Epithelial cell of prostate (primary cell): ENCODE results near the gene CFAP99.

Experiments
- DNase-seq: peaks from one replicate; pipeline ENCODE4 v3.0.0-alpha.2; 2011; ENCODE audit warnings: low read depth, low spot score
- H3K27ac ChIP-seq: fragments of 450-650 bp; 2 replicates; pipeline ENCODE4 v1.5.1; 2017; ENCODE audit warnings: mild to moderate bottlenecking

CFAP99 gene

GRCh38 chr4:2390146-2390545, 28.6 kb upstream of the CFAP99 start:
- H3K27ac ChIP-seq: no peak overlapping the region
- no peak for DNase-seq

- DNase-seq: no peak
- no peak overlapping the region for H3K27ac ChIP-seq
Observed at GRCh38 chr4:2390784-2391421, 27.9 kb upstream of the CFAP99 start.

- H3K27ac ChIP-seq: no peak overlapping the region
- DNase-seq: no peak
Observed at GRCh38 chr4:2393353-2394270, 25.1 kb upstream of the CFAP99 start.

- DNase-seq: no peak
- no peak overlapping the region for H3K27ac ChIP-seq
Observed at GRCh38 chr4:2394528-2394927, 24.2 kb upstream of the CFAP99 start.

GRCh38 chr4:2395038-2395437, 23.7 kb upstream of the CFAP99 start:
- no peak for DNase-seq
- no peak overlapping the region for H3K27ac ChIP-seq

- no peak for DNase-seq
- no peak overlapping the region for H3K27ac ChIP-seq
Observed at GRCh38 chr4:2395584-2395983, 23.2 kb upstream of the CFAP99 start.

- DNase-seq: no peak
- no peak overlapping the region for H3K27ac ChIP-seq
Observed at GRCh38 chr4:2396781-2397368, 21.9 kb upstream of the CFAP99 start.

- DNase-seq: no peak
- no peak overlapping the region for H3K27ac ChIP-seq
Observed at GRCh38 chr4:2397596-2398379, 21.0 kb upstream of the CFAP99 start.

GRCh38 chr4:2399216-2399615, 19.5 kb upstream of the CFAP99 start:
- H3K27ac ChIP-seq: no peak overlapping the region
- no peak for DNase-seq

GRCh38 chr4:2399631-2400190, 19.0 kb upstream of the CFAP99 start:
- DNase-seq: no peak
- no peak overlapping the region for H3K27ac ChIP-seq

- H3K27ac ChIP-seq: no peak overlapping the region
- DNase-seq: no peak
Observed at GRCh38 chr4:2400841-2401609, 17.7 kb upstream of the CFAP99 start.

- no peak for DNase-seq
- H3K27ac ChIP-seq: no peak overlapping the region
Observed at GRCh38 chr4:2401610-2401983, 17.2 kb upstream of the CFAP99 start.

GRCh38 chr4:2402048-2402842, 16.5 kb upstream of the CFAP99 start:
- DNase-seq: no peak
- no peak overlapping the region for H3K27ac ChIP-seq

- DNase-seq: no peak
- no peak overlapping the region for H3K27ac ChIP-seq
Observed at GRCh38 chr4:2402941-2403340, 15.8 kb upstream of the CFAP99 start.

- DNase-seq: no peak
- no peak overlapping the region for H3K27ac ChIP-seq
Observed at GRCh38 chr4:2406406-2406805, 12.3 kb upstream of the CFAP99 start.

GRCh38 chr4:2406920-2407319, 11.8 kb upstream of the CFAP99 start:
- H3K27ac ChIP-seq: no peak overlapping the region
- DNase-seq: no peak

- H3K27ac ChIP-seq: no peak overlapping the region
- DNase-seq: no peak
Observed at GRCh38 chr4:2407991-2408342, 10.8 kb upstream of the CFAP99 start.

GRCh38 chr4:2408401-2408958, 10.3 kb upstream of the CFAP99 start:
- no peak overlapping the region for H3K27ac ChIP-seq
- DNase-seq: no peak

- DNase-seq: no peak
- H3K27ac ChIP-seq: no peak overlapping the region
Observed at GRCh38 chr4:2408976-2409375, 9.8 kb upstream of the CFAP99 start.
